Activated CD8-positive, alpha-beta memory T cell treated with anti-CD3 and anti-CD28 coated beads for 48 hours (primary cell): Measurements from ENCODE around the gene FRAT1.

Experiments used
- DNase-seq, 3 experiments: peaks; one replicate each; pipeline ENCODE4 v3.0.0-alpha.2; 2020; ENCODE audit warnings: low read depth in 2 of 3, low spot score in 2 of 3

FRAT1 gene

DNA sequence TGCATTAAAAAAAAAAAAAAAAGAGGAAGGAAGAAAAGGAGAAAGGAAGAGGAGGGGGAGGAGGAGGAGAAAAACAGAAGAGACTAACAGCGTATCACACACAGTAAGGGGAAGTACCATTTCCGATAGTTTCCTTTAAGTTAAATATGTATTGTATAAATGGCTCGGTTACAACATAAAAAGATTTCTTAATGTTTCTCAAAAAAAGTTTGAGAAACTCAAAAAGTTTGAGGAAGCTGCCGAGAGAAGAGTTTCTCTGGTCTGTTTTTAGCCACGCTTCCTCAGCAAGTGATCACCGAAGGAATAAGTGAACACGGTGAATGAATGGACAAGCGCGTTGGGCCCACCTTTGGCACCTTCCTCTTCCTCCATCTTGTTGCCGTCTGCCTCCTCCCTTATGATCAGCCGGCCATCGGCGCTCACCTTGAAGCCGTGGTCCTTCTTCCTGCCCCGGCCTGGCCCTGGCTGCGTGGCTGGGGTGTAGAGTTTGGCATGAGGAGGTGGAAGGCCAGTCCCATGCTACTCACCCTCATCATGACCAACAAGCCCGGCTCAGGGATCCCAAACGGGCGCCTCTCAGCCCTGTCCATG is 46.8 kb downstream of the FRAT1 start:
- DNase-seq, result no peak

DNA sequence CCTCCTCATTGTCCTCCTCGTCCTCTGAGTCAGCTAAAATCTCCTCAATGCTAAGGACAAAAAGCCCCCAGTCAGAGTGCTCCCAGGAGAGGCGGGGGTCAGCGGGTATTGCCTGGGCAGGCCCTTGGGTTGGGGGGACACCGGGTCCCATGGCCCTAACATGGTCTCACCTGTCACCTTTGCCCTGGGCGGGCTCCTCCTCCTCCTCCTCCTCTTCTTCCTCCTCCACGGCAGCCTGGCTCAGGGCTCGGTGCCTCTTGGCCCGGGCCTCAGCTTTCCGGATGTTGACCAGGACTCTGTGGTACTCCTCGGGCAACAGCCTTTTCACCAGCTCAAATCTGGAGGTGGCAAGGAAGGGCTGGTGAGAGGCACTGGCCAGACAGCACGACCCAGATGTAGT is 47.5 kb downstream of the FRAT1 start:
- DNase-seq, result no peak

DNA sequence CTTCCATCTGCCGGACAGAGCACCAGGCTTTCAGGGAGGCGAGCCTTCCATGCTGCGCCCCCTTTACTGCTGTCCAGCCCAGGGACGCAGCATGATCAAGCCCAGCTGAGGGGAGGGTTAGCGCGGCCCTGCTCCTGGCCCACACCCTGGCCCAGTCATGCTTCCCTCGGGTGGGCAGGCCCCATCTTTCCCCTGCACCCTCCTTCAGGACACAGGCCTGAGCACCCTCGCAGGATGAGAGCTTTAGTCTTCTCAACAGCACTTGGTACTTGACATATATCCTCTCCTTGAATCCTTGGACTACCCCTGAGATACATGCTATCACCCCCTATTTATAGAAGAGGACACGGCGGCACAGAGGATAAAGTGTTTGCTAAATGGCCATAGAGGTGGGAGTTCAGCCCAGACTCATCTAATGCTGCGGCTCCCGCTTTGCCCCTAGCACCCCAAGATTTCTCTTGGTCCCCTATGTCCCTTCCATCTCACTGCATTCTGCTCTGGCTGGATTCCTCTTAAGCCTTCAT is 48.1 kb downstream of the FRAT1 start:
- DNase-seq, result no peak
